ENCODE data around the gene DOCK4.

DOCK4 gene

GRCh38 chr7:111676811-111677210, 529.4 kb downstream of the DOCK4 start:
- no peak for DNase-seq (ENCODE audit: low read depth in 2 of 2)
